K562 (cell line): ENCODE data around the gene LRP2.

Source experiments
- RBM22 ChIP-seq: fragments of 200-400 bp; formaldehyde crosslinking; IDR thresholded peaks from 2 replicates; pipeline ENCODE4 v1.6.1; 2018; ENCODE audit warnings: low read length, low read depth; ENCODE audit not compliant: poor library complexity, severe bottlenecking
- ZNF766 ChIP-seq: fragments of 200-800 bp; sonication (Bioruptor generic); conservative IDR thresholded peaks from 2 replicates; pipeline ENCODE4 v1.6.1; 2016; ENCODE audit warnings: missing genetic modification characterization, missing compliant biosample characterization

DNA sequence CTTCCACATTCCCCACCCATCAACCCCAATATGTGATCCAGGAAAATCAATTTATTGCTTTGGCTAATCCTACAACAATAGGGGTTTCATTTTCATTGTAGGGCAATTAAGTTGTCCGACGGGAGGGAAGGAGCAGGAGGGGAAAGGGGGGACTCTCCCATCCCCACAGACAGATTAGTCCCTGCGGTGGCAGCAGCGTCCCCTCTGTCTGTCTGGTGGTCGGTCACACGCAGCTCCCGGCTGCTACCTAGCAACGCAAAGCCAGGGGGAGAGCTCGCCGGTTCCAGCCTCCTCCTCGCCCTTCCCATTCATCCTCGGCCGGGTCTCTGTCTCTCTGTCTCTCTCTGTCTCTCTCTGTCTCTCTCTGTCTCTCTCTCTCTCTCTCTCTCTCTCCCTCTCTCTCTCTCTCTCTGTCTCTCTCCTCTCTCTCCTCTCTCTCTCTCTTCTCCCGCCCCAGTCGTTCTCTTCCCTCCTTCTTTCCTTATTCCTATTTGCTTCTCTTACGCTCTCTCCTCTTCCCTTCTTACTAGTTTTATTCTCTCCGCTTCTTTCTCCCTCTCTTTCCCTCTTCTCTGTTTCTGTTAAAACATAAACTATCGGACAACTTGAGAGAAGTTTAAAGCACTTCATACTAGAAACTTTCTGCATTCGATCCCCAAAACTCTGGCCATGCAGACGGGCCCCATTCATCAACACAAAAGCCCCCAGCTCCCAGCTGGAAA is 1.2 kb downstream of the LRP2 start:
- TF ChIP-seq ZNF766 (CRISPR knock-in tag) (no peak), RBM22 (no peak)
